HG02885 (cell line): ENCODE results near the gene DNAL4.

Experiments used
- ATAC-seq: cut with Tn5 transposase; IDR thresholded peaks from one replicate; pipeline ENCODE4 v1.9.1; 2021; ENCODE audit warnings: mild to moderate bottlenecking; ENCODE audit not compliant: unreplicated experiment, poor library complexity

Gene DNAL4

GRCh38 chr22:38744981-38745380, 49.0 kb downstream of the DNAL4 start:
- no peak for ATAC-seq

GRCh38 chr22:38742176-38742942, 51.6 kb downstream of the DNAL4 start:
- no peak for ATAC-seq

GRCh38 chr22:38741576-38741975, 52.4 kb downstream of the DNAL4 start:
- no peak for ATAC-seq

GRCh38 chr22:38741166-38741565, 52.8 kb downstream of the DNAL4 start:
- ATAC-seq, result no peak

- ATAC-seq, result no peak
Measured at GRCh38 chr22:38740754-38741153, 53.2 kb downstream of the DNAL4 start.

- ATAC-seq, result no peak
Measured at GRCh38 chr22:38740116-38740723, 53.7 kb downstream of the DNAL4 start.

GRCh38 chr22:38739300-38740055, 54.5 kb downstream of the DNAL4 start:
- ATAC-seq, result no peak

GRCh38 chr22:38738475-38739070, 55.4 kb downstream of the DNAL4 start:
- no peak for ATAC-seq

GRCh38 chr22:38737302-38738060, 56.5 kb downstream of the DNAL4 start:
- ATAC-seq, result no peak

GRCh38 chr22:38736257-38736570, 57.7 kb downstream of the DNAL4 start:
- no peak for ATAC-seq

GRCh38 chr22:38735465-38736256, 58.3 kb downstream of the DNAL4 start:
- no peak for ATAC-seq

GRCh38 chr22:38735126-38735464, 58.8 kb downstream of the DNAL4 start:
- no peak for ATAC-seq

- no peak for ATAC-seq
Measured at GRCh38 chr22:38734421-38735100, 59.4 kb downstream of the DNAL4 start.

GRCh38 chr22:38733724-38734381, 60.1 kb downstream of the DNAL4 start:
- no peak for ATAC-seq

GRCh38 chr22:38733329-38733723, 60.6 kb downstream of the DNAL4 start:
- ATAC-seq, result no peak

- no peak for ATAC-seq
Measured at GRCh38 chr22:38732251-38732815, 61.6 kb downstream of the DNAL4 start.

- ATAC-seq, result no peak
Measured at GRCh38 chr22:38731703-38732161, 62.2 kb downstream of the DNAL4 start.

- no peak for ATAC-seq
Measured at GRCh38 chr22:38730411-38730871, 63.5 kb downstream of the DNAL4 start.
